Stimulated activated CD4-positive, alpha-beta T cell treated with anti-CD3 and anti-CD28 coated beads, Interleukin-1b, Interleukin-23, amount 100 ng/mL, for 48 hours (primary cell): ENCODE data around the gene BSCL2.
"Not testable (repeated sequence)": the region's sequence is repeated elsewhere in the genome, so short reads cannot be mapped to it uniquely, and the experiment has no call there.

ENCODE experiments used
- DNase-seq: peaks from one replicate; pipeline ENCODE4 v3.0.0-alpha.2; 2020

Gene BSCL2

DNA sequence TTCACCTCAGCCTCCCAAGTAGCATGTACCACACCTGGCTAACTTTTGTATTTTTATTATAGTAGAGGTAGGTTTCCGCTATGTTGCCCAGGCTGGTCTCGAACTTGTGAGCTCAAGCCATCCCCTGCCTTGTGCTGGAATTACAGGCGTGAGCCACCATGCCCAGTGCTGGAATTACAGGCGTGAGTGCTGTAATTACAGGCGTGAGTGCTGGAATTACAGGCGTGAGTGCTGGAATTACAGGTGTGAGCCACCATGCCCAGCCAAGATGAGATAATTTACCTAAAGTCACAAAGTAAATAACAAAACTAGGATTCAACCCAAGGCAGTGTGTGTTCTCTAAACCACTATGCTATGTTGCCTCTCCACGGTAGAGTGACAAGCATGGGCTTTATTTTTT lies 24.7 kb downstream of the BSCL2 start:
- no peak for DNase-seq

GRCh38 chr11:62680825-62681240 lies 26.4 kb downstream of the BSCL2 start:
- peak; percentile 31 for DNase-seq

DNA sequence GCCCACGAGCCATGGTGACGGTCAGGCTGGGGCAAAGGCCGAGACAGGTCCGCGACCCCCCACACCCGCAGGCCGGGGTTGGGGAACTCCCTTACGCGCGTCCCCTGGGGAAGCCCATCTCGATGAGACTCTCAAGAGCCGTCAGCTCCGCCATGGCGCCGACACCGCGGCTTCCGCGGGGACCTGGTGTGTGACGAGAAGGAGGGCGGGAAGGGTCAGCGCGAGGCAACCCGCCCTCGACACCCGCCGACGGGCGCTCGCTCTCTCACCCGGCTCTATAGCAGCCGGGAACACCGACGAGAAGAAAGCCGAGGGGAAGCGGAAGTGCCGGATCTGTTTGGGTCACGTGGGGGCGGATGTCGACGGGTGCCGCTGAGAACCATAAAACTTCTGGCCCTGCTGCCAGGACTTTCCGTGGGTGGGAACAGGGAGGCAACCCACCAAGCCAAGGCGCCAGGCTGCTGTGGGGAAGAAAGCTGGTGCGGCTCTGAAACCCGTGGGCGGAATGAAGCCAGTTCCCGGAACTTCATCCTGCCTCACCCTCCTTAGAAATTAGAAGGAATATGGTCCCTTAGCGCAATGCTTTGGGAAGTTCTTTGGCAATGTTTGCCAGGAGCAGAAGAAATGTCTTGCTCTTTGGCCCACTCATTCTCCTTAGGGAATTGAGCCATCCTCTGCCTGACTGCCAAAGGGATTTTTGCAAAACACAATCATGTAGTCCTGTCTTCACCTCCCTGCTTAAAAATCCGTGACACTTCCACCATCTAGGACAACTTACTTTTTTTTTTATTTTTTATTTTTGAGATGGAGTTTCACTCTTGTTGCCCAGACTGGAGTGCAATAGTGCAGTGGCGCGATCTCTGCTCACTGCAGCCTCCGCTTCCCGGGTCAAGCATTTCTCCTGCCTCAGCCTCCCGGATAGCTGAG lies 28.2 kb downstream of the BSCL2 start, which contains the start of gene UBXN1:
Gene UBXN1 (minus strand): TSS at position 304 of the 927 bp plus-strand sequence. CDS start 150 bp downstream, at position 154.
- peak; percentile 90 for DNase-seq

DNA sequence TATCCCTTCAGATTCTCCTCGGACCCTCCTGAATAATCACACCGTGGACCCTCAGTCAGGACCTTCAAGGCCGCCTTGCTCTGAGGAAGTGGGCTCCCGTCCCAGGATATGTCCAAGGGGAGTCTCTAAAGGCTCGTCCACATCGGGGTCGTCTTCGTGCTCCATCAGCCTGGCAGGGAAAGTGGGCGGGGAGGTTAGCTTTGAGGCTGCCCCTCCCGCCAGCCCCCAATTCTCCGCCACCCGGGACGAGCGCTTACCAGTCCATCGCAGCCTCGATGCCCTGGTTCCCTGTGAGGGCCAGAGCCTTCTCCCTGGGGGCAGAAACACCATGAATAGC lies 28.8 kb downstream of the BSCL2 start:
- no peak for DNase-seq

- no peak for DNase-seq
Observed at GRCh38 chr11:62677714-62678113, 29.5 kb downstream of the BSCL2 start.

- DNase-seq, result no peak
Observed at GRCh38 chr11:62677156-62677555, 30.1 kb downstream of the BSCL2 start.

GRCh38 chr11:62676698-62677097 lies 30.5 kb downstream of the BSCL2 start:
- no peak for DNase-seq

DNA sequence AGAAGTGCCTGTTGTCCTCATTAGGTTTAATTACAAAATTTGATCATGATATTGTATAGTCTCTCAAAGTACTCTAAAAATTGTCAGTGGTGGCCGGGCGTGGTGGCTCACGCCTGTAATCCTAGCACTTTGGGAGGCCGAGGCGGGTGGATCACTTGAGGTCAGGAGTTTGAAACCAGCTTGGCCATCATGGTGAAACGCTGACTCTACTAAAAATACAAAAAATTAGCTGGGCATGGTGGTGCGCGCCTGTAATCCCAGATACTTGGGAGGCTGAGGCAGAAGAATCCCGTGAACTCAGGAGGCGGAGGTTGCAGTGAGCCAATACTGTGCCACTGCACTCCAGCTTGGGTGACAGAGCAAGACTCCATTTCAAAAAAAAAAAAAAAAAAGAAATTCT lies 31.8 kb downstream of the BSCL2 start:
- not testable (repeated sequence) for DNase-seq

- no peak for DNase-seq
Observed at GRCh38 chr11:62673196-62673525, 34.1 kb downstream of the BSCL2 start.

GRCh38 chr11:62671608-62672389 lies 35.4 kb downstream of the BSCL2 start, which contains the start of the genes LBHD1 and UQCC3:
LBHD1 (minus strand) TSS chr11:62672267; CDS start chr11:62670031, 2,236 bp downstream.
UQCC3 (plus strand) TSS chr11:62671673; CDS start chr11:62671746, 73 bp downstream.
- peak; percentile 75 for DNase-seq

DNA sequence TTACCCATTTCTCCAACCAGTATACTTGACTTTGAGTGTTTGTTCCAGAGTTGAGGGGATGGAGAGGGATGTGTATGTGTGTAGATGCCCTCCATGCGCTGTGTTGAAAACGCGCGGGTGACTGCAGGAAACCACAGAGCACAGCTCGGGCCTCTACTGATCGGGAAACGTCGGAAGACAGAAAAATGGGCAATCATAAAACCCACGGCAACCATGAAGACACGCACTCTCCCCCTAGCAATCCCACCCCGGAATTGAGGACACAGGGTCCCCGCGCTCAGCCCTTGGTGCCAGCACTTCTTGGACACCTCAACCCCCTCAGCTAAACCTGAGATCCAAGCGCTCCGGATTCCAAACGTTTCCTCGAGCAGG lies 36.0 kb downstream of the BSCL2 start:
- DNase-seq, result no peak

DNA sequence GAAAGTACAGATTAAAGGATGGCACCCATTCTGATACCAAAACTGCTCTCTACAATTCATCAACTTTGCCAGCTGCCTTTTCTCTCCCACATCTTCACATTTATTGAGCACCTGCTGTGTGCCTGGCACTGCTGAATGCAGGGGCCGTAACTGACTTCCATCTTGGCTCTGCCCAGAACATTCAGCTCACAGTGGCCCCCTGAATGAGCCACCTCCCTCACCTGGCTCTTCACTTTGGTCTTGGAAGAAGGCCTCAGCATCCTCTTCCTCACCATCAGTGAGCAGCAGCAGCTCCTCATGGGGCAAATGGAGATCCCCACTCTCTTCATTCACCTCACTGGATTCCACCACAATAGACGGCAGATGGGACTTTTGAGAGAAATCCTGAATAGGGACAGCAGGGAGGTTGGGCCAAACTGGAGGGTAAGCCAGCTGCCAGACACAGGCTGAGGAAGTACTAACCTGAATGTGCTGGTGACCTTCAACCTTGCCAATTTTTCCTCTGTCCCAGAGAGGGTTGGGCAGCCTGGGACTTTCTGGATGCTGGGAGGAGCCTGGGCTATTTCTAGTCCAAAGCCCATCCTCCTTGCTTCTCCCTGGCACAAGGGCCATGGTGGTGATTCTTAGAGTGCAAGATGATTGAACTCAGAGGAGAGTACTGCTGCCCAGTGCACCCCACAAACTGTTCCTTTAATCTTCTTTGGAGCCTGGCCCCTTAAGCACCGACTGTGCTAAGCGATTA lies 37.6 kb downstream of the BSCL2 start:
- no peak for DNase-seq

- no peak for DNase-seq
Observed at GRCh38 chr11:62667460-62667859, 39.8 kb downstream of the BSCL2 start.

DNA sequence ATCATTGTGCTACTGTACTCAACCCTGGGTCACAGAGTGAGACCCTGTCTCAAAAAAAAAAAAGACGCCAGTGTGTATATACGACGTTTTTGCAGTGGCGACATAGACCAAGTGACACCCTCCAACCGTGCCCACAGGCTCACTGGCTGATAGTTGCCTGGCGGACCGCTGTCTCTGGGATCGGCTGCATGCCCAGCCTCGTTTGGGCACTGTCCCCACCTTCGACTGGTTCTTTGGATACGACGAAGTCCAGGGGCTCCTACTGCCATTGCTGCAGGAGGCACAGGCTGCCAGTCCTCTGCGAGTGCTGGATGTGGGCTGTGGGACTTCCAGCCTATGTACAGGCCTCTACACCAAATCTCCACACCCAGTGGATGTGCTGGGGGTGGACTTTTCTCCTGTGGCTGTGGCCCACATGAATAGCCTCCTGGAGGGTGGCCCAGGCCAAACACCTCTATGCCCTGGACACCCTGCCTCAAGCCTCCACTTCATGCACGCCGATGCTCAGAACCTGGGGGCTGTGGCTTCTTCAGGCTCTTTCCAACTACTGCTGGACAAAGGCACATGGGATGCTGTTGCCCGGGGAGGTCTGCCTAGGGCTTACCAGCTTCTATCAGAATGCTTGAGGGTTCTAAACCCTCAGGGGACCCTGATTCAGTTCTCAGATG lies 40.8 kb downstream of the BSCL2 start:
- no peak for DNase-seq

DNA sequence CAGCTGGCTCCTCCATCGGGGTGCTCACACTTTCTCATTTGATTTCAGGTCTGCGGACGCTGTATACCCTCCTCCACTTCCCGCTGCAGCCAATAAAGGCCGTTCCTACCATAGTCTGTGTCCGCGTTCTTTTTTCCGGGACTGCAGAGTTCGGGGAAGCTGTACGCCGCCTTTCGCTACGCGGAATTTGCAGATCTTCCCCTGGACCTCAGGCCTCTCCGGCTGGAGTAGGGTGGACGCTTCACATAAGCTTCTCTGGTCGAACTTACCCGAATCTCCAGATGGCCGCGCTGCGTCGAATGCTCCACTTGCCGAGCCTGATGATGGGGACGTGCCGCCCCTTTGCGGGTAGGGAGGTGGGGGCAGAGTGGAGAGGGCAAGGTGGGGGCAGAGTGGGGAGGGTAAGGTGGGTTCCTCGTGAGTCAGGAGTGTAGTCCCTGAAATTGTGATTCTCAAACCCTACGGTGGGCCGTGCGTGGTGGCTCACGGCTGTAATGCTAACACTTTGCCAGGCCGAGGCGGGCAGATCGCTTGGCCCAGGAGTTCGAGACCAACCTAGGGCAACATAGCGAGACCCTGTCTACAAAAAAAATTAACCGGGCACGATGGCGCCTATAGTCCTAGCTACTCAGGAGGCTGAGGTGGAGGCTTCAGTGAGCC lies 41.5 kb downstream of the BSCL2 start:
- peak; percentile 54 for DNase-seq

DNA sequence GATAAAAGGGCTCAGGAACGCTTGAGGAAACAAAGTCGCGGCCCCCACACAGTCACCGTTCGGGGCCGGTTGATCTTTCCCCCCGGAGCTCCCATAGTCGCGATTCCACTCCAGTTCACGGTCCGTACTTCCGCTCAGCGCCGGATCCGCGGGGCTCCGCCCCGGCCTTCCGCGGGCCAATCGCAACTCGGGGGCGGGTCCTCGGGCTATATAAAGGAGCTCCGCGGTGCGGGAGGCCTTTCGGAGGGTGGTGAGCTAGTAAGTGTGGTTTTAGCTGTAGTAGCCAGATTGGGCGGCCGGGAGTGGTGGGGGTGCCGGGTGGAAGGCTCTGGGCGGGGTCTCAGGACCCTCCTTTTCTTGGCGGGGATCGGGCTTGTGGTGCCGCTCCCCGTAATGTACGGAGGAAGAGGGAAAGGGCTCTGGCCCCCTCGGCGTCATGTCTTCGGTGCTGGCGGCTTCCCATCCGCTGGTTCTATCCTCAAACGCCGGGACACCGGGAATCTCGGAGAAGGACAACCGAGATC lies 42.1 kb downstream of the BSCL2 start, which contains the start of the genes C11orf98 and CSKMT:
Gene C11orf98 (minus strand): TSS at position 136 of the 524 bp plus-strand sequence. CDS start 41 bp downstream, at position 95.
Gene CSKMT (plus strand): TSS at position 238 of the 524 bp plus-strand sequence. CDS start 568 bp downstream, outside the sequence.
- DNase-seq, result peak; percentile 96

- peak; percentile 63 for DNase-seq
Observed at GRCh38 chr11:62664405-62665074, 42.7 kb downstream of the BSCL2 start.

DNA sequence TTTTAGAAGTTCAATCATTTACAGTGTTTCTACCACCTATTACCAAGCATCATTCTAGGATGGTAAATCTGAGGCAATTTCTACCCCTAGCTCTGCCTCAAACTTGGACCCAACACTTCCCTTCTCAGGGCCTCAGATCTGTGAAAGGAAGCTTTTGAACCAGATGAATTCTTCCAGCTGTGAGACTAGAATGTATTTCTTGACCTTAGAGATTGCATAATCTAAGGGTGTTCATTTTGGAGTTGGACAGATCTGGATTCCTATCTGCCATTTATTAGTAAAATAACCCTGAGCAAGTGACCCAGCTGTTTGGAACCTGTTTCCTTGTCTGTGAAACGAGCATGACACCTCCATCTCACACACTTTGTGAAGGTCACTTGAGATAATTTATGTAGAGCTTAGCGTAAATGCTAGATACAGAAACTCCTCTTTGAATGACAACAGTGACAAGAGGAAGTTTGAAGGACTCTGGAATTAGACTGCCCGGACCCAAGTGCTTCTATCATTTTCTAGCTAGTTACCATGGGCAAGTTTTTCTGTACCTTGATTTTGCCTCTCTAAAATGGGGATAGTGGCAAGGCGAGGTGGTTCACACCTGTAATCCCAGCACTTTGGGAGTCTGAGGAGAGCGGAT lies 50.3 kb downstream of the BSCL2 start:
- no peak for DNase-seq

DNA sequence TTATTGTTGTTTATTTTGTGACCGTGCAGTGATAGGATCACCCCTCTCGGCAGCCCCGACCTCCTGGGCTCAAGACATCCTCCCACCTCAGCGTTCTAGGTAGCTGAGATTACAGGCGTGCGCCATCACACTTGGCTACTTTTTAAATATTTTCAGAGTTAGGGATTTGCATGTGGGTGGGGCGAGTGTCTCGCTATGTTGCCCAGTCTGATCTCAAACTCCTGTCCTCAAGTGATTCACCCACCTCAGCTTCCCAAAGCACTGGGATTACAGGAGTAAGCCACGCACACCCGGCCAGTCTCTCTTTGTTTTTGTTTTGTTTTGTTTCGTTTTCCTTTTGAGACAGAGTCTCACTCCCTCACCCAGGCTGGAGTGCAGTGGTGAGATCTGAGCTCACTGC lies 52.9 kb downstream of the BSCL2 start:
- DNase-seq, result no peak
